CD4-positive, alpha-beta T cell treated with Interleukin-6 for 4 hours (primary cell): ENCODE measurements around the gene AHRR.
"Not testable (repeated sequence)": the region's sequence is repeated elsewhere in the genome, so short reads cannot be mapped to it uniquely, and the experiment has no call there.

Source experiments
- DNase-seq: peaks from one replicate; pipeline ENCODE4 v3.0.0-alpha.2; 2020; ENCODE audit warnings: mixed read lengths

Gene AHRR

DNA sequence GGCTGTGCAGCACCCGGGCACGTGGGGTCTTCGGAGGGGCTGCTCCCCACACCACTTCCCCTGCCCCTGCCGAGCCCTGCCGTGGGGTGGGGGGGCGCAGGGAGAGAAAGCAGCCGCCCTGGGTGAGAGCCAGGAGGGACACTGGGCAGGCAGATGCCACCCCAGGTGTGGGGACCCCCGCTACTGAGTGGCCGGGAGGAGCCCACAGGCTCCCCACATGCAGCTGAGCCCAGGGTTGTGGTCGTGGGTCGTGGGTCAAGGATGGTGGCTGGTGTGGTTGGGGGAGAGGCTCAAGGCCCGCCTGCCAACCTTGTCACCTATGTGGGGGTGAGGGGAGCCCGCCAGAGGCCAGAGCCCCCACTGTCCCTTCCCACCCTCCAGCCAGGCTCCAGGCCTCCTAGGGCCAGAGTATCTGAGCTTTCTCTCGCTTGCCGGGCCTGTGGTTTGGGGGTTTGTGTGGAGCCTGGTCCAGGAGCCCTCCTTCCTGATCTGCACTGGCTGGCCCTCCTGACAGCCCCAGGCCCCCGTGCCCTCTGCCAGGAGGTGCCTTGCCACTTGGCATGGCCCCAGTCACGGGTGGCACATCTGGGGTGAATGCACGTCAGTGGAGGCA lies 157.0 kb downstream of the AHRR start:
- no peak for DNase-seq

DNA sequence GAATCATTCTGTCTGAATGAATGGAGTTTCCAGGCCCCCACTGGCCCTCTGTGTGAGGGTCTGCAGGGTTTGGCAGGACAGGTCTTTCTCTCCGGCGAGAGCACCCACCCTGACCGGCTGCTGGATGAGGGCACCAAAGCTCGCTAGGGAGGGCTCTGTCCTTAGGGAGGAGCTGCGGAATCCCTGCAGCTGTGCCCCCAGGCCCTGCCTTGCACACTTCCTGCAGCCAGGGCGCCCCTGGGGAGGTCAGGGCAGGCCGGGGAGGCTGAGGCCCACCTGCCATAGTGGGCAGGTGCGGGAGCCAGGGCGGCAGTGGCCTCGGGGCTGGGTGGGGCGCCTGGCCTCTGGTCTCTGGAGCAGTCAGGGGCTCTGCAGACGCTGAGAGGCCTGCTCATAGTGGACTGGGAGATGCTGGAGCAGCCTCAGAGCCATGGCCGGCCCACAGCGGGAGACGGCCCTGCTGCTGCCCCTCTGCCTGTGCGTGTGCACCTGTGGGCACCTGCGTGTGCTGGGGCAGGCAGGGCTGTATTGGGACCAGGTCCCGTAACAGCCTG lies 157.5 kb downstream of the AHRR start:
- DNase-seq: no peak

DNA sequence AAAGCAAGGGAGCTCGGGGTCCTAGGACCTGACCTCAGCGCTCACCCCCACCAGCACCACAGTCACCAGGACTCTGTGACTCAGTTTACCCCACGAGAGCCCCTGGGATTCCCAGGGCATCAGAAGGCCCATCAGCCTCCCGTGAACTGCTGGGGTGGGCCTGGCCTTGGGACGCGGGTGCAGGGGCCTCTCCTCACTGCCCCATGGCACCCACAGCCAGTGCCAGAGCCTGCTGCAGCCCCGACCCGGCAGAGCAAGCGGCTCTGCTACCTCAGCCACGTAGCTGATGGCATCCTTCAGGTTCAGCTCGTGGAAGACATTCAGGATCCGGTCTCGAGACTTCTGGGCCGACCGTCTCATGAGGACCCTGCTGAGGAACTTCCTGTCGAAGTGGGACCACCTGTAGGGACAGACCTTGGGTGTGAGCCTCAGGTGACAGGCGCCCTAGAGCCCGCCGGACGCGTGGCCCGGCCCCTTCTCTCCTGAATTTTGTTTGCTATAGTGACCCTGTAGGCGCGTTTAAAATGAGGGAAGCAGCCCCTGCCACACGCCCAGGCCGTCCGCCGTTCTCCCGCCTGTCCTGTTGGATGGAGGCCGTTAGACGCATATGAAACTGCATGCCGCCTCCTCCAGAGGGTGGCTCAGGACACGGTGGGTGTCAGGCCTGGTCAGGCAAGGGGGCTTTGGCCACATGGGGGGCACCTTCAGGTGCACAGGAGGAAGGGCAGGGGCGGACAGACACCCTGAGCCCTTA lies 158.2 kb downstream of the AHRR start:
- DNase-seq: no peak

DNA sequence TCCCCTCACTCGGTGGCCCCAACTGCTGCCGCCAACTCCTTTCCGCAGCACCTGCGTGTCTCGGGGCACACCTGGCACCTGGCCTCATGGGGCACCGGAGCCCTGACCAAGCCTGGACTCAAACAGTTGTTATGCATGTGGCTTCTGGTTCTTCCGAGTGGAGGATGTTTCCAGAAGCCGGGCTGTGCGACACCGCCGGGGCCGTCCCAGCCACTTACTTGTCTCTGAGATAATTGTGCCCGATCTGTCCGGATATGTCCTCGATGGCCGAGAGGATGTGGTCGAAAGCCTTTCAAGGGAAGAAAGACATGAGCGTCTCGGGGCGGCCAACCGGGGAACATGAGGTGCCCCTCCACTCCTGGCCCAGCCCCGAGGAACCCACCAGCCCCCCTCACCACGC lies 159.8 kb downstream of the AHRR start:
- no peak for DNase-seq

DNA sequence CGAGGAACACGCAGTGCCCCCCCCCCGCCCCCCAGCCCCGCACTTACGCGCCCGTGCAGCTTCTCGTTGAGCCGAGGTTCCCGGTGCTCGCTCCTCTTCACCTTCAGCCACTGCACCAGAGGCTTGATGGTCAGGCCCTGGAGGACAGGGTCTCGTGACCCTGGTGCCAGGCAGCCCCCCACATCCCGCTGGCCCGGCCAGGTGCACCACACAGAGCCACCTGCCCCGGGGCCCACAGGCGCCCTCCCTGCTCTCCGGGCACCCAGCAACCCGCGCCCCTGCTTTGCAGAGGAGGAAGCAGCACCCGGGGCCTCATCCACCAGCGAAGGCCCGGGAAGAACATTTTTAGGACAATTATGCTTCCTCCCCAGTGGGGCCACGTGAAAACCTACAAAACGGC lies 160.5 kb downstream of the AHRR start:
- no peak for DNase-seq

DNA sequence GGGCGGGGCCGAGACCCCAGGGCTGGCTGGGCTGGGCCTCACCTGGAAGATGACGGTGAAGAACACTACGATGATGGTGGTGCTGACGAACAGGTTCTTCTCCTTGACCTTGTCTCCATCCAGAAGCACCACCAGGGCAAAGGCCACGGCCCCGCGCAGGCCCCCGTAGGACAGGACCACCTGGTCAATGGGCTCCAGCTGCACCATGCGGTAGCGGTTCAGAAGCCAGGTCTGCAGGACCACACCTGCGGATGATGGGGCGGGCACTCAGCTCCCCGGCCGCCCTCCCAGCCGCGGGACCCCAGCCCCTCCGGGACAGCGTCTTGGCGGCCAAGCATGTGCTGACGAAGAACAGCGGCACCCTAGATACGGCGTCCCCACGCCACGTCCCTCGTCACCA lies 161.0 kb downstream of the AHRR start:
- DNase-seq: no peak

DNA sequence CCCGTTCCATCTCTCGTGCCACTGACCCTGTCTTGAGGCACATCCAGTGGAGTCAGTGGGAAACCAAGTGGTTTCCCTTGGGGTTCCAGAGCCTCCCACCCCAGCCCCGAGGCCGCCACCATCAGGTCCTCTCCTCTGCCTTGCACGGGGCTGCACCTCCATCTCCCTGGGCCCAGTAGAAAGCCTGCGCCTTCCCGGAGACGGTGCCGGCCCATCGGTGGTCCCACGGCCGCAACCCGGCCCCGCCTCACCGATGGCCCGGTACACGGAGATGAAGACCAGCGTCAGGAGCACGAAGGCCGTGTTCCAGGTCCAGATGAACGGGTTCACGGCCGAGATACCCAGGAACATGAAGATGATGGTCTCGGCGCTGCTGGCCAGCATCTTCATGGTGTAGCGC lies 161.5 kb downstream of the AHRR start:
- no peak for DNase-seq

DNA sequence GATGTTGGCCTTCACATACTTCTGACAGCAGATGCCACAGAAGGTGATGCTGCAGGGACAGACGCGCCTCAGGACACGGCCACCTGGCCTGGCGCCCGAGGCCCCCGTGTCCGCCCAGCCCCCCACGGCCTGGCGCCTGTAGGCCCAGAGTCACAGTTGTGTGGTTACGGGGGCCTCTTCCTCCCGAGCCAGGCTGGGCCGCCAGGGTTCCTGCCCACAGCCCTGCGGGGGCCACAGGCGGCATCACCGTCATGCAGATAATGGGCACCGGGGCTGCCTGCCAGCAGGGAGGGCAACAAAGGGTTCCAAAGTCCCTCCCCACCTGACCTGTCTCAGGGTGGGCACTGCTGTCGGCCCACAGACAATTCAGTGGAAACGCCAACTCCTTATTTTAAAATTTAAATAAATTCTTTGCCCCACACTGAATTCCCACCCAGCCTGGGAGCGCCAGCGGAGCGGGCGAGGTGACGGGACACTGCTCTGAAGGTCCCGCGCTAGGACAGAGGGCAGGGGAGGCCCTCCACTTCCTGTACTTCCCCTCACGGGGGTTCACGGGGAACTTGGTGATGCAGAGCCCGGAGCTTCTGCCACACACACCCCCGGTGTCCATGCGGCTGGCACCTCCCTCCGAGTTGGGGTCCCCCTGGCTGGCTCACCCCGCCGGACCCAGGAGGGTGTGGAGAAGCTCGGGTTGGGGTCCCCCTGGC lies 162.1 kb downstream of the AHRR start:
- DNase-seq: no peak

DNA sequence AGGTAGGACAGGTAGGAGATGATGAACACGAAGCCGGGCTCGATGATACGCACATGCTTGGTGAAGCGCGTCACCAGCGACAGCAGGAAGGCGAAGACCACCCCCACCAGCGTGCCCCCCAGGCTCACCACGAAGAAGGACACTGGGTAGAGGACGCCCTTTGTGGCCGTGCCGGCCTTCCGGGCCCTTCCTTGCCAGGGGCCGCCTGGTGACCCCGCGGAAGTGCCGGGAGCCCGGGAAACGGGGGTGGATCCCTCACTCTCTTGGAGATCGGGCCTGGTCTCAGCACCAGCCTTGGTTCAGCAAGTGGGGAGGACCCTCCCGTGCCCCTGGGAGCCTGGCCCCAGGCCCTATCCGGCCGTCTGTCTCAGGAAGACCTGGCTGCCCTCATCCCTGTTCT lies 163.0 kb downstream of the AHRR start:
- no peak for DNase-seq

DNA sequence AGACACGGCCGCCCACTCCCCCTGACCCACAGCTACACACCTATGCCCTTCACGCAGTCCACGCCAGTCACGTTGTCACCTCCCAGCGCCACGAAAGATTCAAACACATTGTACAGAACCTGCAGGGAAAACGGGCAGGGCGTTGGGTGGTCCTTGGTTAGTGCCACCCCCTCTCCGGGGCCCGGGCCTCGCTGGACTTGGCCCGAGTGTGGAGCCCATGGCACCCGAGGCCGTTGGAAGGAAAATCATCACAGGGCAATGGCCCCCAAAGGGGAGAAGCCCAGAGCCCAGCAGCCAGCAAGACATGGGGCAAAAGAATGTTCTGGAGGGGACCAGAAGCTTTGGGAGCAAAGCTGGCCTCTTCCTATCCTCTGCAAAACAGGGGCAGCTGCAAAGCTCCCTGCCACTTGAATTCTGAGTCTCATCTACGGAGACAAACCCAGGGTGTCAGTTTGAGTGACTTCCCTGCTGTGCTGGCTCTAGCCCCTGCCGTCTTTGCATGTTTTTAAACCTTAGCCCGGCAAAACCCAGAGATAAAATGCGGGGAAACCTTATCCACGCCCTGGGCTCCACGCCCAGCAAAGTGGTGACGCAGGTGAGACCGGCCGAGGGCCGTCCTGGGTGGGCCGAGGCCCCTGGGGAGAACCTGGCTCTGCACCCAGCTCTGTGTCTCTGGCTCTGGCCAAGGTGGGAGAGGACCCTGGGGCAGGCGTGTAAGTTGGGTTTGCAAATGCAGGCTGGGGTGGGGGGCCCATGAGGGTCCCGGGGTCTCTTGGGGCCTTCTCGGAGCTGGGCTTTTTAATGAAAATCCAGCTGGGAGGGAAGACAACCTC lies 163.8 kb downstream of the AHRR start:
- no peak for DNase-seq

DNA sequence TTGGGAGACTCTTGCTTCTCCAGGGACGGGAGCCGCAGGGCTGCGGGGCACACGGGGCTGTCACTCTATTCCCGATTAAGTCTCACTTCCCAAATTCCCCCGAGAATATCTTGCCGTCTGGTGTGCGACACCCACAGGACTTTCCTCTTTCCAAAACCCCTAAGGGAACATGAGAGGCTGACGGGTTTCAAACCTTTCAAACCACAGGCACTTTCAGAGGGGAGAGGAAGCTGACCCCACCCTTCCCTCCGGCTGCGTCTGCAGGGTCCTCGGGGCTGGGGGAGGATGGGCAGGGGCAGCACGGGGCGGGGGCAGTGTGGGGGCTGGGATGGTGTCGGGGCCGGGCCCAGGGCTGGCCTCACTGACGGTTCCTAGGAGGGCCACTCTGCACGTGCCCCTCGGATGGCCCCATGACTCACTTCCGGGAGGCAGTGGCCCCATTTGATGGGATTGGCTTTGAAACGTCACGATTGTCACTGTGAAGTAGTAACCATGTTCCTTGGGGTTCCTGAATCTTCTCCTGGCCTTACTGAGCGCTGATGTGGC lies 164.5 kb downstream of the AHRR start:
- no peak for DNase-seq

DNA sequence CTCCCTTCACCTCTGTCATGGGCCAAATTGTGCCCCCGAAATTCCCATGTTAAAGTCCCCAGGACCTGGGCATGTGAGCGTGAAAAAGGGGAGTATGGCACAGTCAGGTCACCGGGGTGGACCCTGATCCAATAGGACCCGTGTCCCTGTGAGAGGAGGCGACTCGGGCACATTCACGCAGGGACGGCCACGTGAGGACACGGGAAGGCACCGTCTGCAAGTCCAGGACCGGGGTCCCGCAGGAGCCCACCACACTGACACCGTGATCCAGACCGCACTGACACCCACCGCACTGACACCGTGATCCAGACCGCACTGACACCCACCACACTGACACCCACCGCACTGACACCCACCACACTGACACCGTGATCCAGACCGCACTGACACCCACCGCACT lies 165.1 kb downstream of the AHRR start:
- DNase-seq: not testable (repeated sequence)
